ENCODE measurements around the gene PITPNC1. TPM values are rescaled to one million over a fixed set of nuclear protein-coding genes. Genes with fewer than 3 reads are reported as not detected.

Gene PITPNC1
- total RNA-seq, 1 donor from 2014 or later = 12.4 TPM

GRCh38 chr17:67637901-67638641 lies 261.0 kb downstream of the PITPNC1 start:
- FAIRE-seq (no peak), DNase-seq (ENCODE audit: low read depth) (peak; percentile 29)
- Mint-ChIP-seq H3K27me3 (ENCODE audit: low read depth, unreplicated experiment) (no peaks in the 10 kb centered on the region), H3K36me3 (ENCODE audit: low read depth, unreplicated experiment) (peaks cover 9% of the 10 kb centered on the region), H3K27ac (ENCODE audit: unreplicated experiment) (no peak overlapping the region), H3K4me3 (ENCODE audit: unreplicated experiment) (no peak overlapping the region), H3K4me1 (ENCODE audit: low read depth, unreplicated experiment) (peaks cover 5% of the 10 kb centered on the region), H3K9me3 (ENCODE audit: unreplicated experiment) (no peaks in the 10 kb centered on the region)
- H3K4me3 ChIP-seq (ENCODE audit: insufficient read depth, low read depth, low read length) = no peak overlapping the region
- no peaks in the 10 kb centered on the region for H3K79me2 ChIP-seq (ENCODE audit: insufficient read depth, low read length)
- no peaks in the 10 kb centered on the region for H4K20me1 ChIP-seq (ENCODE audit: insufficient read depth, low read length)
- H3K4me1 ChIP-seq (ENCODE audit: insufficient read depth, low read length) = peaks cover 5% of the 10 kb centered on the region
- no peaks in the 10 kb centered on the region for H3K27me3 ChIP-seq (ENCODE audit: insufficient read depth, low read length)
- TF ChIP-seq EZH2 (IDR thresholded peaks at IDR 0.05; ENCODE audit: insufficient read depth, low read length) (no peak), CTCF (IDR thresholded peaks at IDR 0.05; ENCODE audit: insufficient read depth, low read depth, low read length) (no peak)
- no peak overlapping the region for H3K4me2 ChIP-seq (ENCODE audit: low read length)
- H3K9me3 ChIP-seq (ENCODE audit: insufficient read depth, low read depth, low read length) = no peaks in the 10 kb centered on the region
- H3K27ac ChIP-seq (ENCODE audit: low read depth, low read length) = no peak overlapping the region
- no peak overlapping the region for H2AFZ ChIP-seq (ENCODE audit: low read depth, low read length)
- H3K36me3 ChIP-seq (ENCODE audit: insufficient read depth, low read length) = no peaks in the 10 kb centered on the region
- H3K9ac ChIP-seq (ENCODE audit: low read length) = no peak overlapping the region

GRCh38 chr17:67638871-67639270 lies 261.8 kb downstream of the PITPNC1 start:
- Histone ChIP-seq H3K4me2 (ENCODE audit: low read length) (no peak overlapping the region), H3K27me3 (ENCODE audit: insufficient read depth, low read length) (no peaks in the 10 kb centered on the region), H4K20me1 (ENCODE audit: insufficient read depth, low read length) (no peaks in the 10 kb centered on the region), H3K4me1 (ENCODE audit: insufficient read depth, low read length) (peaks cover 5% of the 10 kb centered on the region), H3K9ac (ENCODE audit: low read length) (no peak overlapping the region), H3K27ac (ENCODE audit: low read depth, low read length) (no peak overlapping the region), H3K9me3 (ENCODE audit: insufficient read depth, low read depth, low read length) (no peaks in the 10 kb centered on the region), H3K4me3 (ENCODE audit: insufficient read depth, low read depth, low read length) (no peak overlapping the region), H3K79me2 (ENCODE audit: insufficient read depth, low read length) (no peaks in the 10 kb centered on the region), H2AFZ (ENCODE audit: low read depth, low read length) (no peak overlapping the region), H3K36me3 (ENCODE audit: insufficient read depth, low read length) (no peaks in the 10 kb centered on the region)
- no peak for FAIRE-seq
- Mint-ChIP-seq H3K4me1 (ENCODE audit: low read depth, unreplicated experiment) (peaks cover 5% of the 10 kb centered on the region), H3K27me3 (ENCODE audit: low read depth, unreplicated experiment) (no peaks in the 10 kb centered on the region), H3K27ac (ENCODE audit: unreplicated experiment) (no peak overlapping the region), H3K4me3 (ENCODE audit: unreplicated experiment) (no peak overlapping the region), H3K9me3 (ENCODE audit: unreplicated experiment) (no peaks in the 10 kb centered on the region), H3K36me3 (ENCODE audit: low read depth, unreplicated experiment) (peaks cover 9% of the 10 kb centered on the region)
- TF ChIP-seq EZH2 (IDR thresholded peaks at IDR 0.05; ENCODE audit: insufficient read depth, low read length) = no peak
- no peak for TF ChIP-seq CTCF (IDR thresholded peaks at IDR 0.05; ENCODE audit: insufficient read depth, low read depth, low read length)
- no peak for DNase-seq (ENCODE audit: low read depth)

GRCh38 chr17:67639555-67639954 lies 262.5 kb downstream of the PITPNC1 start:
- Mint-ChIP-seq H3K27ac (ENCODE audit: unreplicated experiment) (no peak overlapping the region), H3K4me1 (ENCODE audit: low read depth, unreplicated experiment) (peaks cover 5% of the 10 kb centered on the region), H3K36me3 (ENCODE audit: low read depth, unreplicated experiment) (peaks cover 9% of the 10 kb centered on the region), H3K4me3 (ENCODE audit: unreplicated experiment) (no peak overlapping the region), H3K9me3 (ENCODE audit: unreplicated experiment) (peaks cover 3% of the 10 kb centered on the region), H3K27me3 (ENCODE audit: low read depth, unreplicated experiment) (no peaks in the 10 kb centered on the region)
- Histone ChIP-seq H3K4me3 (ENCODE audit: insufficient read depth, low read depth, low read length) (no peak overlapping the region), H4K20me1 (ENCODE audit: insufficient read depth, low read length) (no peaks in the 10 kb centered on the region), H3K36me3 (ENCODE audit: insufficient read depth, low read length) (no peaks in the 10 kb centered on the region), H3K4me1 (ENCODE audit: insufficient read depth, low read length) (peaks cover 5% of the 10 kb centered on the region), H2AFZ (ENCODE audit: low read depth, low read length) (no peak overlapping the region), H3K4me2 (ENCODE audit: low read length) (no peak overlapping the region), H3K9ac (ENCODE audit: low read length) (no peak overlapping the region), H3K9me3 (ENCODE audit: insufficient read depth, low read depth, low read length) (no peaks in the 10 kb centered on the region), H3K27ac (ENCODE audit: low read depth, low read length) (no peak overlapping the region), H3K79me2 (ENCODE audit: insufficient read depth, low read length) (no peaks in the 10 kb centered on the region), H3K27me3 (ENCODE audit: insufficient read depth, low read length) (no peaks in the 10 kb centered on the region)
- TF ChIP-seq EZH2 (IDR thresholded peaks at IDR 0.05; ENCODE audit: insufficient read depth, low read length) = no peak
- no peak for TF ChIP-seq CTCF (IDR thresholded peaks at IDR 0.05; ENCODE audit: insufficient read depth, low read depth, low read length)
- no peak for FAIRE-seq
- DNase-seq (ENCODE audit: low read depth) = no peak
